Duodenal mucosa (tissue), 2 donors: ENCODE results near the gene CFAP100.
A peak's percentile ranks its signal among the peaks of the same experiment; 100 is the strongest.

Experiments used
- H3K27ac ChIP-seq: one replicate; pipeline ENCODE4 v1.7.0; 2013; ENCODE audit warnings: low read depth, low read length
- H3K27me3 ChIP-seq, 2 donors: one replicate each; pipeline ENCODE4 v1.7.0; 2013; ENCODE audit warnings: low read length in 2 of 2, control low read depth in 1 of 2; ENCODE audit not compliant: insufficient read depth in 2 of 2, control insufficient read depth in 1 of 2
- H3K36me3 ChIP-seq, 2 donors: one replicate each; pipeline ENCODE4 v1.7.0; 2013; ENCODE audit warnings: low read length in 2 of 2, control low read depth in 1 of 2; ENCODE audit not compliant: insufficient read depth in 2 of 2, control insufficient read depth in 1 of 2
- H3K4me1 ChIP-seq, 2 donors: one replicate each; pipeline ENCODE4 v1.7.0; 2013; ENCODE audit warnings: low read length in 2 of 2, control low read depth in 1 of 2; ENCODE audit not compliant: insufficient read depth in 2 of 2, control insufficient read depth in 1 of 2
- H3K4me3 ChIP-seq, 2 donors: one replicate each; pipeline ENCODE4 v1.7.0; 2013; ENCODE audit warnings: low read length in 2 of 2, low read depth in 1 of 2
- H3K9ac ChIP-seq, 2 donors: one replicate each; pipeline ENCODE4 v1.7.0; 2013; ENCODE audit warnings: low read length in 2 of 2, low read depth in 1 of 2
- H3K9me3 ChIP-seq, 2 donors: one replicate each; pipeline ENCODE4 v1.7.0; 2013; ENCODE audit warnings: low read length in 2 of 2, control low read depth in 1 of 2; ENCODE audit not compliant: control insufficient read depth in 1 of 2

CFAP100 gene

GRCh38 chr3:126392246-126392645, 2.5 kb upstream of the CFAP100 start:
- no peak overlapping the region for H3K9ac ChIP-seq
- H3K4me1 ChIP-seq, result peaks cover 0 to 4% of the 10 kb centered on the region in 2 donors
- H3K36me3 ChIP-seq, result no peaks in the 10 kb centered on the region
- H3K9me3 ChIP-seq, result no peaks in the 10 kb centered on the region
- H3K27me3 ChIP-seq, result peaks cover 16 to 18% of the 10 kb centered on the region in 2 donors
- H3K27ac ChIP-seq, result no peak overlapping the region
- H3K4me3 ChIP-seq, result no peak overlapping the region

- Histone ChIP-seq H3K27ac (no peak overlapping the region), H3K36me3 (no peaks in the 10 kb centered on the region), H3K9me3 (no peaks in the 10 kb centered on the region), H3K9ac (no peak overlapping the region), H3K27me3 (peaks cover 16 to 18% of the 10 kb centered on the region in 2 donors), H3K4me1 (peaks cover 0 to 4% of the 10 kb centered on the region in 2 donors), H3K4me3 (no peak overlapping the region)
Measured at GRCh38 chr3:126393563-126393962, 1.1 kb upstream of the CFAP100 start.

DNA sequence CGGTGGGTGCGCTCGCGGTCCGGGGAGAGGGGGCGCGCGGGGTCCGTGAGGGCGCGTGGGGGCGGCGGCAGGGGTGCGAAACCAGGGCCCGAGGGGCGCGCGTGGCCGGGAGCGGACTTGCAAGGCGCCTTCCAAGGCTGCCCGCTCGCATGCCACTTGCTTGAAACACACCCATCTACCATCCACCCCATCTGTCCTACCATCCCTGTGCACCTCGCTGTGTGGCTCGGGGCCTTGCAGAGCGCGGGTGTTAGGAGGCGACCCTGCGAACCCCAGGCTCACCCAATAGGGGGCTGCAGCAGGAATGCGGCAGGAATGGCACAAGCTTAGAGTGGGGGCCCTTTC, 240 bp downstream of the CFAP100 start:
- no peak overlapping the region for H3K27ac ChIP-seq
- H3K9ac ChIP-seq, result no peak overlapping the region
- peak overlapping the region in 1 of 2 donors; percentile 3 for H3K4me3 ChIP-seq
- no peaks in the 10 kb centered on the region for H3K36me3 ChIP-seq
- H3K4me1 ChIP-seq, result no peaks in the 10 kb centered on the region
- no peaks in the 10 kb centered on the region for H3K9me3 ChIP-seq
- H3K27me3 ChIP-seq, result peaks cover 16 to 18% of the 10 kb centered on the region in 2 donors

GRCh38 chr3:126395846-126396513, 1.3 kb downstream of the CFAP100 start:
- no peak overlapping the region for H3K9ac ChIP-seq
- no peaks in the 10 kb centered on the region for H3K36me3 ChIP-seq
- no peak overlapping the region for H3K4me3 ChIP-seq
- H3K4me1 ChIP-seq, result no peaks in the 10 kb centered on the region
- H3K9me3 ChIP-seq, result no peaks in the 10 kb centered on the region
- H3K27me3 ChIP-seq, result peaks cover 16 to 18% of the 10 kb centered on the region in 2 donors
- H3K27ac ChIP-seq, result no peak overlapping the region

- H3K4me1 ChIP-seq, result no peaks in the 10 kb centered on the region
- H3K4me3 ChIP-seq, result no peak overlapping the region
- H3K9ac ChIP-seq, result no peak overlapping the region
- H3K36me3 ChIP-seq, result no peaks in the 10 kb centered on the region
- H3K27me3 ChIP-seq, result peaks cover 16 to 18% of the 10 kb centered on the region in 2 donors
- no peak overlapping the region for H3K27ac ChIP-seq
- no peaks in the 10 kb centered on the region for H3K9me3 ChIP-seq
Measured at GRCh38 chr3:126396536-126396935, 1.8 kb downstream of the CFAP100 start.

DNA sequence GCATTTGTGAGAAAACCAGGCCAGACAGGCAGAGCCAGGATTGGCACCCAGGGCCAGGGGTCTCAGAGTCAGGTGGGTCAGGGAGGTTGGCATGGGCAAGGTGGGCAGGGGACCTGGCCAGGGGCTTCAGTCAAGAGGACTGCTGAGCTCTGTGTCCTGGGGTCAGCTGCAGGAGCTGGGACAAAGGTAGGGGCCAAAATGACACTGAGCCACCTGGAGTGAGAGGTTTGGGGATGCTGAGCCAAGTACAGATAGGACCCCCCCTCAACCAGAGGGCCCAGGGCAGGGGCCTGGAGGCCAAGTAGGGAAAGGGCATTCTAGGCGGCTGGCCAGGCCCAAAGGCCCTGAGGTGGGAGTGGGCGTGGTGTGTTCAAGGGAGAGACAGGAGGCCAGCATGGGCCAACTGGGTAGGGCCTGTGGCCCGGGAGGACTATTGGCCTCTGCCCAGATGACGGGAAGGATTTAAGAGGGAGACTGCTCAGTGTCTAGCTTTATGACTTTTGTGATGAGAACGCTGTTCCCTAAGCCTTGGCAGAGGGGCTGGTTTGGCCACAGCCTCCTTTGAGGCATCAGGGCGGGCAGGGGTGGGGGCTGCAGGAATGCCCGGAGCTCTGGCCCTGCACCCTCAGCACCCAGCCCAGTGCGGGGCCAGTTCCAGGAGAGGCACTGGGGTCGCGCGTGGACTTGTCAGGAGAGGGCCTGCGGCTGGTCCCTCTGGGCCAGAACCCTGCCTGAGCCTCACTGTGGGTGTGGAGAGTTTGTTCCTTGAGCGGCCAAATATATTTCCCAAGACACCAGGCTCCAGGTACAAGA, 3.1 kb downstream of the CFAP100 start:
- Histone ChIP-seq H3K4me1 (no peaks in the 10 kb centered on the region), H3K27me3 (peaks cover 12 to 14% of the 10 kb centered on the region in 2 donors), H3K9me3 (no peaks in the 10 kb centered on the region), H3K4me3 (no peak overlapping the region), H3K27ac (no peak overlapping the region), H3K36me3 (no peaks in the 10 kb centered on the region), H3K9ac (no peak overlapping the region)

DNA sequence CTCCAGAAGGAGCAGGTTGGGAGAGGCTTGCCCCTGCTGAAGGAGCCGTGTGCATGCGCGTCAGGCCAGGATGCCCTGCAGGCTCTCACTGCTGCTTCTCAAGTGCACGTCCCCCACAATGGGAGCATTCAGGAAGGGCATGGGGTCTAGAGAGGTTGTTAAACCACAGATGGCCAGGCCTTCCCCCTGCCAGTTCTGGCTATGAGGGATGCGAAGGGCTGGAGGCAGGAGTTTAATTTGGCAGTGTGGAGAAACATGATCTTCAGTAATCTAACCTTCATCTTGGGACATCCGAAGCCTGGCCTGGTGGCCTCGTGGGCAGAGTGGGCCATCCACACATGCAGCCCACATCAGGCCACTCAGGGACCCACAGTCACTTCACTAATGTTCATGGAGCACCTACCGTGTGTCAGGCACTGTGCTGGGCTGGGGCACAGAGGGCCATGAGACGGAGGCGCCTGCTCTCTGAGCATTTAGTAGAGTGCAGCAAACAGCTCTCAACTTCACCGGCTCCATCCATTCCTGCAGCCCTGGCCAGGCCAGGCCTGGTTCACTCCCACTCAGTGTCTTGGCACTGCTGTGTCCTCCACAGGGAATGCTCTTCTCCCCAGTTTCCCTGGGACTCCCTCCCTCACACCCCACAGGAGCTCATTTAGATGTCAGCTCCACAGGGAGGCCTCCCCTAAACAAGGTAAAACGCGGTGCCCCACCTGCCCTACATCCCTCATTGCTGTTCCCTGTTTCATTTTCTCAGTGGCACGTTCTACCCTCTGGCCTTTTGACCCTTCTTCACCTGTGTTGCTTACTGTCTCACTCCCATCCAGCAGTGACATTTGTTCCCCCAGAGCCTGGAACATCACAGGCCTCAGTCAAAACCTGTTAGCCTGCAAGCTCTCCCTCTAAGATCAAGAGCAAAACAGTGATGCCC, 4.0 kb downstream of the CFAP100 start:
- no peaks in the 10 kb centered on the region for H3K36me3 ChIP-seq
- H3K9ac ChIP-seq, result no peak overlapping the region
- H3K27me3 ChIP-seq, result peaks cover 8 to 12% of the 10 kb centered on the region in 2 donors
- H3K4me3 ChIP-seq, result no peak overlapping the region
- no peak overlapping the region for H3K27ac ChIP-seq
- H3K9me3 ChIP-seq, result no peaks in the 10 kb centered on the region
- H3K4me1 ChIP-seq, result no peaks in the 10 kb centered on the region

GRCh38 chr3:126399351-126399735, 4.6 kb downstream of the CFAP100 start:
- Histone ChIP-seq H3K27ac (no peak overlapping the region), H3K4me1 (no peaks in the 10 kb centered on the region), H3K36me3 (no peaks in the 10 kb centered on the region), H3K27me3 (peaks cover 2 to 6% of the 10 kb centered on the region in 2 donors), H3K9ac (no peak overlapping the region), H3K4me3 (no peak overlapping the region), H3K9me3 (no peaks in the 10 kb centered on the region)

DNA sequence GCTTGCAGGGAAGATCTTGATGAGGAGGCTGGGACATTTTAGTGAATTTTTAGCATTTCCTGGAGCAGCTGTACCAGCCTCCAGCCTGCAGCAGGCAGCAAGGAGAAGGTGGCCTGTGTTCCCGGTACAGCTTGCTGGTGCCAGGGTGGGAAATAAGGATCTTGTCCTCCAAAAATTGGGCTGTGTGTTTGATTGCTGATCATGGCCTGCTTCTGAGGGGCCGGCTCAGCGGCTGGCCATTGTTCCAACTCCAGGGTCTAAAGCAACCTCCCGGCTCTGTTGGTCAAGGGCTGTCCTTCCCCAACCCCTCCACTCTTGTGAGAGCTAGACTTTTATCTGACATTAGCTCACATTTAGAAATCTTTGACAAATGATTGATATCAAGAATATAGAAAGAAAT, 5.0 kb downstream of the CFAP100 start:
- Histone ChIP-seq H3K27me3 (peaks cover 0 to 4% of the 10 kb centered on the region in 2 donors), H3K4me3 (no peak overlapping the region), H3K9ac (no peak overlapping the region), H3K9me3 (no peaks in the 10 kb centered on the region), H3K36me3 (no peaks in the 10 kb centered on the region), H3K4me1 (no peaks in the 10 kb centered on the region), H3K27ac (no peak overlapping the region)
